HAP-1 (cell line): ENCODE measurements around the gene AACS.

ENCODE experiments used
- DNase-seq, 2 experiments: peaks; one replicate each; pipeline ENCODE4 v3.0.0-alpha.2; 2016 to 2020; ENCODE audit warnings: low spot score in 2 of 2
- H3K27me3 ChIP-seq: fragments of 250-450 bp; sonication (Bioruptor Pico); 2 replicates; pipeline ENCODE4 v1.5.1; 2020; ENCODE audit warnings: low read depth, mild to moderate bottlenecking, moderate library complexity
- H3K36me3 ChIP-seq: fragments of 250-450 bp; sonication (Bioruptor Pico); replicated peaks from 2 replicates; pipeline ENCODE4 v1.5.1; 2020; ENCODE audit warnings: mild to moderate bottlenecking
- H3K4me1 ChIP-seq: fragments of 250-450 bp; sonication (Bioruptor Pico); 2 replicates; pipeline ENCODE4 v1.5.1; 2020; ENCODE audit warnings: mild to moderate bottlenecking
- H3K4me3 ChIP-seq: fragments of 250-450 bp; sonication (Bioruptor Pico); 2 replicates; pipeline ENCODE4 v1.5.1; 2020; ENCODE audit warnings: mild to moderate bottlenecking, moderate library complexity
- H3K9me3 ChIP-seq: fragments of 250-450 bp; sonication (Bioruptor Pico); 2 replicates; pipeline ENCODE4 v1.5.1; 2020; ENCODE audit warnings: mild to moderate bottlenecking, moderate library complexity
- in situ Hi-C: fragments of 300-500 bp; cut with MboI; formaldehyde crosslinking; loops from 3 replicates; pipeline ENCODE4 v1.14.3; 2020; ENCODE audit warnings: low sequenced_read_pairs, inconsistent platforms, mixed read lengths

AACS gene

GRCh38 chr12:125169870-125170269 is 104.6 kb downstream of the AACS start:
- DNase-seq, result no peak
- Histone ChIP-seq H3K36me3 (no peaks in the 10 kb centered on the region), H3K27me3 (no peaks in the 10 kb centered on the region), H3K4me1 (no peaks in the 10 kb centered on the region), H3K4me3 (no peak overlapping the region), H3K9me3 (no peaks in the 10 kb centered on the region)
- in situ Hi-C loops, result no loop called here

DNA sequence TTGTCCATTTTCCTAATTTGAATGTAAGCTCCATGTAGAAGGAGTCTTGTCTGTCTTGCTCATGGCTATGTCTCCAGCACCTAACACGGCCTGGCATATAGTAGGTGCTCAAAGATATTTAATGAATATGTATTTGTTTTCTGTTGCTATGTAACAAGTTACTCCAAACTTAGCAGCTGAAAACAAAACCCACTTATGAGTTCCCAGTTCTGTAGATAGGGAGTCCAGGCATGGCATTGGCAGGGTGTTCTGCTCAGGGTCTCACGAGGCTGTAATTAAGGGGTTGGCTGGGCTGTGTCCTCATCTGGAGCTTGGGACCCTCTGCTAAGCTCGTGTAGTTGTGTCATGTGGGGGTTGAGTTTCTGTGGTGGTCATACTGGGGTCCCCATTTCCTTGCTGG is 106.0 kb downstream of the AACS start:
- no peaks in the 10 kb centered on the region for H3K4me1 ChIP-seq
- no peaks in the 10 kb centered on the region for H3K27me3 ChIP-seq
- in situ Hi-C loops, result no loop called here
- H3K4me3 ChIP-seq, result no peak overlapping the region
- H3K36me3 ChIP-seq, result no peaks in the 10 kb centered on the region
- H3K9me3 ChIP-seq, result no peaks in the 10 kb centered on the region
- DNase-seq, result no peak

DNA sequence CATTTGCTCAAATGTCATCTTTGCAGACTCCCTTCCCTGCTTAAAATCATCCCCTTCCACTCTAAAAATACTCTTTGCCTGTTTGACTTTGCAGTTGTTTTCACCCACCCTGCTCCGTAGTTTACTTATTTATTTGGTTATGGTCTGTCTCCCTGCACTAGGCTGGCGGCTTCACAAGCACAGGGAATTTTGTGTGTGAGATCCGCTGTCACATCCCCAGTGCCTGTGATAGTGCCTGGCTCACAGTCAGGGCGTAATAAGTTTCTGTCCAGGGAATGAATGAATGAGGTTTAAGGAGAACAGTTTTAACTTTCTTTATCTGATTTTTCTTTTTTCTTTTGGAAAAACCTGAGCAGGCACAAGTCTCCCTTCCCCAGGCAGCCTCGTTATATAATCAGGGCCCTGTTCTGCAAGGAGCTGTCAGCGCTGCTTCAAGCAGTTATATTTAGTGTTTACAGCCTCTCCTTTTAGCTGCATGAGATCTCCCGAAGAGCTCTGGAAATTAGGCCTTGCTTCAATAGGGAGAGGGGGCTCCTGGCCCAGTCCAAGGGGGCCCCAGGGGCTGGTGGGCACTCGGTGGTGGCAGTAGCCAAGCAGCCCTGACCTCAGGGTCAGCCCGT is 107.1 kb downstream of the AACS start:
- H3K4me1 ChIP-seq, result no peaks in the 10 kb centered on the region
- DNase-seq, result no peak
- no peaks in the 10 kb centered on the region for H3K36me3 ChIP-seq
- no peaks in the 10 kb centered on the region for H3K9me3 ChIP-seq
- H3K27me3 ChIP-seq, result no peaks in the 10 kb centered on the region
- in situ Hi-C loops, result no loop called here
- no peak overlapping the region for H3K4me3 ChIP-seq

- H3K36me3 ChIP-seq, result no peaks in the 10 kb centered on the region
- H3K9me3 ChIP-seq, result no peaks in the 10 kb centered on the region
- DNase-seq, result no peak
- no peaks in the 10 kb centered on the region for H3K4me1 ChIP-seq
- H3K27me3 ChIP-seq, result no peaks in the 10 kb centered on the region
- no peak overlapping the region for H3K4me3 ChIP-seq
- in situ Hi-C loops, result no loop called here
Measured at GRCh38 chr12:125175576-125175975, 110.3 kb downstream of the AACS start.

- Histone ChIP-seq H3K36me3 (no peaks in the 10 kb centered on the region), H3K4me3 (no peak overlapping the region), H3K9me3 (no peaks in the 10 kb centered on the region), H3K4me1 (no peaks in the 10 kb centered on the region; the same call in 1 of the 2 replicates), H3K27me3 (no peaks in the 10 kb centered on the region)
- in situ Hi-C loops, result no loop called here
- DNase-seq, result no peak
Measured at GRCh38 chr12:125178222-125178621, 113.0 kb downstream of the AACS start.

GRCh38 chr12:125180144-125180543 is 114.9 kb downstream of the AACS start:
- no peak for DNase-seq
- H3K27me3 ChIP-seq, result no peaks in the 10 kb centered on the region
- no peak overlapping the region for H3K4me3 ChIP-seq
- in situ Hi-C loops, result loop anchor here (10.0 kb wide), 1 partner anchor 215 kb away; no protein-coding TSS in a partner anchor
- H3K9me3 ChIP-seq, result no peaks in the 10 kb centered on the region
- H3K4me1 ChIP-seq, result no peaks in the 10 kb centered on the region; the same call in 1 of the 2 replicates
- no peaks in the 10 kb centered on the region for H3K36me3 ChIP-seq

DNA sequence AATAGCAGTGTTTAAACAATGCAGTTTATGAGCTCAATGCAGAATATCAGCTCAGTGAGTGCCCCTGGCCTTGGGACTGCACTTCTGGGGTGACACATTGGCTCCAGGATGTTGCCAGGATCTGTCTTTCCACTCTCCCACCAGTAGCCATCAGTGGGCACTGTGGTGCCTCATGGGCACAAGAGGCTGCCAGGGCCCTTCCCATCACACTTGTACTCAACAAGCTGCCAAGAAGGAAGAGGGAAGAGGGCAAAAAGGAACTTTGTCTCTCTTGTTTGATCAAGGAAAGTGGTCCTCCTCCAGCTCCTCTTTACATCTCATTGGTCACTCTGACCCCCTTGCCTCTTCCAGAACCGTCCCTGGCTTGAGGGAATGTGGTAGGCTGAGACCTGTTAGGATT is 115.9 kb downstream of the AACS start:
- Histone ChIP-seq H3K9me3 (no peaks in the 10 kb centered on the region), H3K27me3 (no peaks in the 10 kb centered on the region), H3K36me3 (no peaks in the 10 kb centered on the region), H3K4me3 (no peak overlapping the region), H3K4me1 (no peaks in the 10 kb centered on the region; the same call in 1 of the 2 replicates)
- in situ Hi-C loops, result loop anchor here (10.0 kb wide), 1 partner anchor 214 kb away; no protein-coding TSS in a partner anchor
- DNase-seq, result no peak

- in situ Hi-C loops, result loop anchor here (10.0 kb wide), 1 partner anchor 211 kb away; no protein-coding TSS in a partner anchor
- H3K36me3 ChIP-seq, result no peaks in the 10 kb centered on the region
- H3K4me3 ChIP-seq, result no peak overlapping the region
- H3K4me1 ChIP-seq, result no peaks in the 10 kb centered on the region; the same call in 1 of the 2 replicates
- no peaks in the 10 kb centered on the region for H3K9me3 ChIP-seq
- peaks cover 16% of the 10 kb centered on the region for H3K27me3 ChIP-seq
- peak; percentile 56 to 90 for DNase-seq
Measured at GRCh38 chr12:125183187-125184067, 118.2 kb downstream of the AACS start.

DNA sequence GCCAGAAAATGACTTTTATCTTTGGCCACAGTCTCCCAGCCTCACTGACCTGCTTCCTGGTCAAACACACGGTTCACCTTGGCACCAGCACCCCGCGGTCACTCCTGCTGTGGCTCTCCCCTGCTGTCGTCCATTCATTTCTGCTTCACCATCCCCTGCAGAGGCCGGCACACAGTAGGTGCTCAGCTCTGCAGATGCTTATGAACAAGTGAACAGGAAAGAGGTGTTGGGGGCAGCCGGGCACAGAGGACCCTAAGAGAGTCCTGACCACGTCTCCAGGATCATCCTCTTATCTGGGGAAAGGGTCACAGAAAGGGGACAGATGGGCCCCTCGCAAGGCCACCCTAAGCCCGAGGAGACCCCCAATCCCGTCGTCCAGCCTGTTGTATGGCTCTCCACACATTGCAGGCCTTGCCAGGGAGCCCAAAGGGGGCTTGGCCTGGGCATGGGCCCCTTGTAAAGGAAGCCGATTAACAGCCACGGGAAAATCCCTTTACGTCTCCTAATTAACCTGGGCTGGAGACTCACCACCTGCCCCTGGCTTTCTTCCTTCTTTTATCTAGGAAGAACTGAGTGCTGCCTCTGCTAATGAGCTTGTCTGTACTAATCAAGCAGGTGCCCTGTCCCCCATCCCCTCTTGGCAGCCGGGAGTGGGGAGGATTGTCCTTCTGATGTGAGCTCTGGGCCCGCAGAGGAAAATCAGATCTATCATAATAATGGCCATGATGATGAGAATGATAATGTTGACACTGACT is 119.2 kb downstream of the AACS start:
- H3K9me3 ChIP-seq, result no peaks in the 10 kb centered on the region
- in situ Hi-C loops, result loop anchor here (10.0 kb wide), 1 partner anchor 210 kb away; no protein-coding TSS in a partner anchor
- H3K36me3 ChIP-seq, result no peaks in the 10 kb centered on the region
- DNase-seq, result no peak
- no peaks in the 10 kb centered on the region; the same call in 1 of the 2 replicates for H3K4me1 ChIP-seq
- no peak overlapping the region for H3K4me3 ChIP-seq
- peaks cover 23% of the 10 kb centered on the region for H3K27me3 ChIP-seq

DNA sequence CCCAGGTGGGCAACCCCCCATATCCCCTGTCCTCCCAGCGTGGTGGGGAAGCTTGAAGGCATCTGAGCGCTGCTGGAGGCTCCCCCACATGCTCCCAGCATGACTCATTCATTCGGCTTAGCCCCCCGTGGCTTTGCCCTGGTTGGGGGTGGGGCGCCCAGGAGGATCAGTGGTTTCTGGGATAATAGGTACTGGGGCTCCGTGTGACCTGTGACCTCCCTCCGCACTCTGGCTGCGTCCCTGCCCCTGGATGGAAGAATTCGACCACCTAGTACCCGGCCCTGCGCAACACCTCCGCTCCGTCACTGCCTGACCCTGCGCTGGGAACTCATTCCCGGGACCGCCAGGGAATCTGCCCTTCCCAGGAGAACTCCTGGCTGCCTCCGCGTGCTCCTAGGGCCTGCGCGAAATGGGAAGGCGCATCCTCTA is 120.1 kb downstream of the AACS start:
- no peak for DNase-seq
- in situ Hi-C loops, result loop anchor here (10.0 kb wide), 1 partner anchor 209 kb away; no protein-coding TSS in a partner anchor
- H3K9me3 ChIP-seq, result no peaks in the 10 kb centered on the region
- H3K4me3 ChIP-seq, result peak overlapping the region; percentile 35
- no peaks in the 10 kb centered on the region for H3K36me3 ChIP-seq
- H3K27me3 ChIP-seq, result peaks cover 30% of the 10 kb centered on the region
- no peaks in the 10 kb centered on the region; the same call in 1 of the 2 replicates for H3K4me1 ChIP-seq

DNA sequence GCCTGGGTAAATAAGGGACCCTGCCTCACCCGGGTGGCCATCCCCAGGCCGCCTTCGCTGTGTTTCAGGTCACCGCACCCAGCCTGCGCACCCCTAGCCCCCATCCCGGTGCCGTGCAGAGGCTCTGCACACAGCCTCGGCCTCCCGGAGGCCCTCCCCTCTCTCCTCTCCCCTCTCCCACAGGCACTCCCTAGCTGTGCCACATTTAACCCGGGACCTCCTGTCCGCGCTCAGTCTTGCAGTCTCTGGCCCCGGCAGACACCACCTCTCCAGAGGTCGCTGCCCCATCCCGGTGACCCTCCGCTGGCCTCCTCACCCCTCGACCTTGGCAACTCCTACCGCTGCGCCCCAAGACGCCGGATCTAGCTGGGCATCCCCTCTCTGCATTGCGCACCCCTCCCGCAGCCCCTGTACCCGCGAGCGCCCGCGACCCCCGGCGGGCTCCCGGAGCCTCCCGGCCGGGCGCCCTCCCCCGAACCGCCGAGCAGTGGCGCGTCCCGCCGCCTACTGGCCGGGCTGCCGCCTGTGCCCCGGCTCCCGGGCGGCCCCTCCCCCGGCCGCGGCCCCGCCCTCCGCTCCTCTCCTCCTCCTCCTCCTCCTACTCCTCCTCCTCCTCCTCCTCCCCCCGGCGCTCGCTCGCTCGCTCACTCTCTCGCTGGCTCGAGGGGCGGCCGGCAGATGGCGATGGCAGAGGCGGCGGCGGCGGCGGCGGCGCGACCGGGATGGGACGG is 120.7 kb downstream of the AACS start, which contains the start of gene TMEM132B:
TSS of gene TMEM132B (plus strand) at position 647 of the 731 bp plus-strand sequence.
- DNase-seq, result peak; percentile 84 to 93
- Histone ChIP-seq H3K36me3 (no peaks in the 10 kb centered on the region), H3K27me3 (peaks cover 30% of the 10 kb centered on the region), H3K4me1 (no peaks in the 10 kb centered on the region; the same call in 1 of the 2 replicates), H3K9me3 (no peaks in the 10 kb centered on the region), H3K4me3 (peak within 1 kb of the TSS; percentile 35)
- in situ Hi-C loops, result loop anchor here (10.0 kb wide), 1 partner anchor 209 kb away; no protein-coding TSS in a partner anchor

DNA sequence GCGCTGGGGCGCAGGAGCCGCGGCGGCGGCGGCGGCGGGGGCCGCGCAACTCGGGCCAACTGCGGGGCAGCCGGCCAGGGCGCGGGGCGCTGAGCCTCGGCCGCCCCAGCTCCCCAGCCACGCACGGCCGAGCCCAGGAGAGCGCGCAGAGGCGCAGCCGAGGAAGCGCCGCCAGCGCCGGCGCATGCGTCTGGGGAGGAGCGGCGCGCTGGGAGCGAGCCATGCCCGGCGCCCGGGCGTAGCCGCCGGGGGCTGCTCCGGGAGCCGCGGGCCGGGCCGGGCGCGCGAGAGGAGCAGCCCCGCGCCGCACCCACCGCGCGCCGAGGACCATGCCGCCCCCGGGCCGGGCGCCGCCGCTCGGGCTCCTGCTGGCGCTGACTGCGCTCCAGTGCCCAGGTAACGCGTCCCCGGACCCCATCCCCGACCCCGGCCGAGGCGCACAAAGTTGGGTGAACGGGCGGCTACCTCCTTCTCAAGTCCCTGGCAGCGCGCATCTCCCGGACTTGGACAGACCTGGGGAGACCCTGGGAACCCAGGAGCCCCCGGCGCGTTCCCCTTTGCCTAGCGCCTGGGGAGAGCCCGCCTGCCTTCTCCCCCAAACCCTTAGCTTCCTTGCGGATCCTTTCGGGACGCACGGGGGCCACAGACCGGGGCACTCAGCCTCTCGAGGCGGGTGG is 121.4 kb downstream of the AACS start:
- in situ Hi-C loops, result loop anchor here (10.0 kb wide), 1 partner anchor 208 kb away; no protein-coding TSS in a partner anchor
- peak overlapping the region; percentile 13; the same call in 1 of the 2 replicates for H3K4me3 ChIP-seq
- peaks cover 31% of the 10 kb centered on the region for H3K27me3 ChIP-seq
- no peaks in the 10 kb centered on the region for H3K36me3 ChIP-seq
- DNase-seq, result no peak
- H3K9me3 ChIP-seq, result no peaks in the 10 kb centered on the region
- no peaks in the 10 kb centered on the region; the same call in 1 of the 2 replicates for H3K4me1 ChIP-seq
